Activated CD4-positive, alpha-beta T cell treated with anti-CD3 and anti-CD28 coated beads for 36 hours (primary cell): ENCODE measurements around the gene MAPK11. TPM values are rescaled to one million over a fixed set of nuclear protein-coding genes. Genes with fewer than 3 reads are reported as not detected.

Source experiments
- ATAC-seq: fragments of 200-7000 bp; cut with Tn5 transposase; one replicate; pipeline ENCODE4 v1.10.0; 2021; ENCODE audit warnings: mild to moderate bottlenecking, moderate library complexity
- CTCF ChIA-PET: fragments of 350-600 bp; sonication (Branson Sonifier 250); formaldehyde crosslinking; loops from one replicate; lab custom pipeline; 2021; ENCODE audit warnings: antibody characterized with exemption; lab: Charles Lee
- POLR2A ChIA-PET: fragments of 350-600 bp; sonication (Branson Sonifier 250); formaldehyde crosslinking; loops from one replicate; lab custom pipeline; 2021; ENCODE audit warnings: antibody characterized with exemption, inconsistent platforms; lab: Charles Lee
- DNase-seq: peaks from one replicate; pipeline ENCODE4 v3.0.0-alpha.2; 2020
- H3K27ac Mint-ChIP-seq: one replicate; pipeline ENCODE4 v1.8.0; 2021; ENCODE audit warnings: mixed read lengths
- H3K27me3 Mint-ChIP-seq: one replicate; pipeline ENCODE4 v1.8.0; 2021; ENCODE audit warnings: mixed read lengths
- H3K36me3 Mint-ChIP-seq: one replicate; pipeline ENCODE4 v1.8.0; 2021; ENCODE audit warnings: low read depth, mixed read lengths
- H3K4me1 Mint-ChIP-seq: one replicate; pipeline ENCODE4 v1.8.0; 2021; ENCODE audit warnings: mixed read lengths
- H3K4me3 Mint-ChIP-seq: one replicate; pipeline ENCODE4 v1.8.0; 2021; ENCODE audit warnings: mild to moderate bottlenecking, moderate library complexity, mixed read lengths
- H3K9me3 Mint-ChIP-seq: one replicate; pipeline ENCODE4 v1.8.0; 2021; ENCODE audit warnings: low read depth, mixed read lengths
- intact Hi-C, 2 experiments: fragments of 100-400 bp; cut with DNase I in 1 of 2; cut with micrococcal nuclease in 1 of 2; formaldehyde crosslinking; loops; one replicate each; pipeline versions ENCODE4 v1.14.2 to v1.15.1; 2022 to 2024; cut with DNase I, micrococcal nuclease
- total RNA-seq, 2 experiments: library from RNA; stranded (reverse); gene quantifications; one replicate each; pipeline ENCODE4 v1.2.3, GENCODE V29; 2021

The MAPK11 gene
- total RNA-seq, 2 experiments from 2014 or later: 11.6 to 13.6 TPM

GRCh38 chr22:50242406-50242949 lies 27.7 kb downstream of the MAPK11 start:
- ATAC-seq (no peak), DNase-seq (no peak)
- H3K27ac Mint-ChIP-seq: no peak overlapping the region
- POLR2A ChIA-PET: interaction anchor here (1.1 kb wide), 1 partner anchor 378 kb away, joined by 3 read pairs; no protein-coding TSS in a partner anchor
- intact Hi-C loops: loop anchor here in 1 of 2 experiments (5.0 to 10.0 kb wide), 4 partner anchors 50 to 380 kb away; partner anchors contain the start of genes DENND6B, LMF2 and NCAPH2
- H3K27me3 Mint-ChIP-seq: no peaks in the 10 kb centered on the region
- H3K9me3 Mint-ChIP-seq: no peaks in the 10 kb centered on the region
- H3K36me3 Mint-ChIP-seq: peaks cover 25% of the 10 kb centered on the region
- H3K4me3 Mint-ChIP-seq: peak overlapping the region; percentile 94
- CTCF ChIA-PET: interaction anchor here (0.8 to 4.3 kb wide), 14 partner anchors 8 to 448 kb away, joined by 3 to 16 read pairs (median 3); partner anchors contain the start of genes HDAC10 and SCO2
- peaks cover 21% of the 10 kb centered on the region for H3K4me1 Mint-ChIP-seq

- H3K27me3 Mint-ChIP-seq: no peaks in the 10 kb centered on the region
- H3K9me3 Mint-ChIP-seq: no peaks in the 10 kb centered on the region
- H3K36me3 Mint-ChIP-seq: peaks cover 22% of the 10 kb centered on the region
- ChIA-PET CTCF (interaction anchor here (0.6 to 0.7 kb wide), 2 partner anchors 20 to 110 kb away, joined by 3 to 6 read pairs; no protein-coding TSS in a partner anchor), POLR2A (no interaction called here)
- H3K27ac Mint-ChIP-seq: no peak overlapping the region
- no peak for ATAC-seq
- DNase-seq: no peak
- peaks cover 23% of the 10 kb centered on the region for H3K4me1 Mint-ChIP-seq
- no peak overlapping the region for H3K4me3 Mint-ChIP-seq
- intact Hi-C loops: no loop called here
Observed at GRCh38 chr22:50238755-50239154, 31.4 kb downstream of the MAPK11 start.

- intact Hi-C loops: no loop called here
- CTCF ChIA-PET: interaction anchor here (0.6 to 1.1 kb wide), 5 partner anchors 21 to 232 kb away, joined by 3 to 5 read pairs (median 3); no protein-coding TSS in a partner anchor
Observed at GRCh38 chr22:50236731-50237409, 33.3 kb downstream of the MAPK11 start.

GRCh38 chr22:50233223-50233622 lies 37.0 kb downstream of the MAPK11 start:
- intact Hi-C loops: no loop called here
- peaks cover 10% of the 10 kb centered on the region for H3K4me1 Mint-ChIP-seq
- CTCF ChIA-PET: interaction anchor here (1.2 to 3.6 kb wide), 2 partner anchors 9 to 95 kb away, joined by 4 to 16 read pairs; no protein-coding TSS in a partner anchor
- H3K27ac Mint-ChIP-seq: no peak overlapping the region
- no peaks in the 10 kb centered on the region for H3K27me3 Mint-ChIP-seq
- peaks cover 17% of the 10 kb centered on the region for H3K36me3 Mint-ChIP-seq
- ATAC-seq (no peak), DNase-seq (no peak)
- no peak overlapping the region for H3K4me3 Mint-ChIP-seq
- H3K9me3 Mint-ChIP-seq: no peaks in the 10 kb centered on the region
- POLR2A ChIA-PET: no interaction called here

More at GRCh38 chr22:50236731-50237409, 33.3 kb downstream of the MAPK11 start:
- POLR2A ChIA-PET: no interaction called here
- H3K4me3 Mint-ChIP-seq: no peak overlapping the region
- peaks cover 20% of the 10 kb centered on the region for H3K4me1 Mint-ChIP-seq
- no peaks in the 10 kb centered on the region for H3K9me3 Mint-ChIP-seq
- ATAC-seq: peak; percentile 36
- no peak overlapping the region for H3K27ac Mint-ChIP-seq
- no peak for DNase-seq
- H3K27me3 Mint-ChIP-seq: no peaks in the 10 kb centered on the region
- H3K36me3 Mint-ChIP-seq: peaks cover 22% of the 10 kb centered on the region

- no peak overlapping the region for H3K27ac Mint-ChIP-seq
- POLR2A ChIA-PET: no interaction called here
Observed at GRCh38 chr22:50232481-50233151, 37.6 kb downstream of the MAPK11 start.

GRCh38 chr22:50229370-50229769 lies 40.8 kb downstream of the MAPK11 start:
- Mint-ChIP-seq H3K36me3 (peaks cover 10% of the 10 kb centered on the region), H3K27ac (no peak overlapping the region), H3K27me3 (no peaks in the 10 kb centered on the region), H3K4me1 (no peaks in the 10 kb centered on the region), H3K9me3 (no peaks in the 10 kb centered on the region), H3K4me3 (no peak overlapping the region)
- no peak for DNase-seq
- CTCF ChIA-PET: no interaction called here
- no peak for ATAC-seq
- POLR2A ChIA-PET: no interaction called here
- intact Hi-C loops: no loop called here

More at GRCh38 chr22:50232481-50233151, 37.6 kb downstream of the MAPK11 start:
- CTCF ChIA-PET: interaction anchor here (1.2 to 3.6 kb wide), 2 partner anchors 10 to 96 kb away, joined by 4 to 16 read pairs; no protein-coding TSS in a partner anchor
- H3K4me3 Mint-ChIP-seq: no peak overlapping the region
- intact Hi-C loops: no loop called here
- no peaks in the 10 kb centered on the region for H3K27me3 Mint-ChIP-seq
- H3K36me3 Mint-ChIP-seq: peaks cover 15% of the 10 kb centered on the region
- peaks cover 7% of the 10 kb centered on the region for H3K4me1 Mint-ChIP-seq
- ATAC-seq (no peak), DNase-seq (no peak)
- no peaks in the 10 kb centered on the region for H3K9me3 Mint-ChIP-seq

- no peak overlapping the region for H3K4me3 Mint-ChIP-seq
- DNase-seq: no peak
- intact Hi-C loops: no loop called here
- POLR2A ChIA-PET: no interaction called here
- no peaks in the 10 kb centered on the region for H3K27me3 Mint-ChIP-seq
- peaks cover 11% of the 10 kb centered on the region for H3K36me3 Mint-ChIP-seq
- H3K4me1 Mint-ChIP-seq: no peaks in the 10 kb centered on the region
- H3K9me3 Mint-ChIP-seq: no peaks in the 10 kb centered on the region
- CTCF ChIA-PET: interaction anchor here (0.6 to 0.7 kb wide), 2 partner anchors 13 to 20 kb away, joined by 3 read pairs; no protein-coding TSS in a partner anchor
- no peak overlapping the region for H3K27ac Mint-ChIP-seq
- no peak for ATAC-seq
Observed at GRCh38 chr22:50228366-50228765, 41.8 kb downstream of the MAPK11 start.

GRCh38 chr22:50227579-50228215 lies 42.5 kb downstream of the MAPK11 start:
- Mint-ChIP-seq H3K4me3 (no peak overlapping the region), H3K36me3 (peaks cover 13% of the 10 kb centered on the region), H3K27ac (no peak overlapping the region), H3K9me3 (no peaks in the 10 kb centered on the region), H3K27me3 (no peaks in the 10 kb centered on the region), H3K4me1 (no peaks in the 10 kb centered on the region)
- ChIA-PET POLR2A (interaction anchor here (0.6 kb wide), 1 partner anchor 310 kb away, joined by 3 read pairs; no protein-coding TSS in a partner anchor), CTCF (interaction anchor here (0.6 to 1.3 kb wide), 2 partner anchors 14 to 19 kb away, joined by 3 read pairs; no protein-coding TSS in a partner anchor)
- no peak for DNase-seq
- intact Hi-C loops: no loop called here
- ATAC-seq: no peak

GRCh38 chr22:50226875-50227165 lies 43.4 kb downstream of the MAPK11 start:
- H3K4me1 Mint-ChIP-seq: no peaks in the 10 kb centered on the region
- no peak for DNase-seq
- no peak overlapping the region for H3K4me3 Mint-ChIP-seq
- intact Hi-C loops: no loop called here
- no peak overlapping the region for H3K27ac Mint-ChIP-seq
- ChIA-PET POLR2A (interaction anchor here (0.6 kb wide), 1 partner anchor 309 kb away, joined by 3 read pairs; no protein-coding TSS in a partner anchor), CTCF (interaction anchor here (1.3 kb wide), 1 partner anchor 15 kb away, joined by 3 read pairs; no protein-coding TSS in a partner anchor)
- H3K9me3 Mint-ChIP-seq: no peaks in the 10 kb centered on the region
- H3K27me3 Mint-ChIP-seq: no peaks in the 10 kb centered on the region
- no peak for ATAC-seq
- peaks cover 13% of the 10 kb centered on the region for H3K36me3 Mint-ChIP-seq

- intact Hi-C loops: no loop called here
- Mint-ChIP-seq H3K36me3 (peaks cover 13% of the 10 kb centered on the region), H3K4me3 (no peak overlapping the region), H3K4me1 (no peaks in the 10 kb centered on the region), H3K27me3 (no peaks in the 10 kb centered on the region), H3K27ac (no peak overlapping the region), H3K9me3 (no peaks in the 10 kb centered on the region)
- ChIA-PET POLR2A (no interaction called here), CTCF (interaction anchor here (1.0 kb wide), 1 partner anchor 16 kb away, joined by 4 read pairs; no protein-coding TSS in a partner anchor)
- DNase-seq (no peak), ATAC-seq (no peak)
Observed at GRCh38 chr22:50226063-50226874, 43.9 kb downstream of the MAPK11 start.
